Measurements from ENCODE around the gene FOXP1. TPM values are rescaled to one million over a fixed set of nuclear protein-coding genes. Genes with fewer than 3 reads are reported as not detected.

FOXP1 gene
- total RNA-seq, 1 donor from 2014 or later = 27.3 TPM

DNA sequence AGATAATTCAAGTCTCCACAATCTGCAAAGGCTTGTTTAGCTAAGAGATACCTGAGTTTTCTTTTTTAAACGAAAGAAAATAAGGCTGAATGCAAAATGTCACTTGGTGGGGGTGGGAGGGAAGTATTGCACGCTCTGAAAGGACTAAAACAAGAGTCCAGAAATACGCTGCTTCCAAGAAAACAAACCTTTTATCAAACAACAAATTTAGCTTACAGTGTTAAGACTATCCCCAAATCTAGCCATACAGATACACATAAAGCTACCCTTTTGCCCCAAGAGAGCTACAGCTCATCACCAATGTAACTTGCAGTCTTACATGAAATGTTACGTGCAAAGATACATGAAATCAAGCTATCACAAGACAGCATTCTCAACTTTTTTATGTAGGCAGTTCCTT, 522.5 kb downstream of the FOXP1 start:
- no peak overlapping the region for H3K9ac ChIP-seq
- H3K27ac Mint-ChIP-seq = no peak overlapping the region
- peaks cover 30% of the 10 kb centered on the region for H3K4me1 ChIP-seq
- peaks cover 52% of the 10 kb centered on the region for H3K79me2 ChIP-seq (ENCODE audit: low read depth)
- H3K4me3 Mint-ChIP-seq = no peak overlapping the region
- H3F3A ChIP-seq (ENCODE audit: low read depth) = peaks cover 24% of the 10 kb centered on the region
- no peak overlapping the region for H2AFZ ChIP-seq (replicated peaks)
- no peaks in the 10 kb centered on the region for H3K9me3 Mint-ChIP-seq
- no peak for DNase-seq (ENCODE audit: low spot score)
- no peaks in the 10 kb centered on the region for H3K9me3 ChIP-seq (ENCODE audit: low read depth)
- H3K27ac ChIP-seq = no peak overlapping the region
- H3K36me3 ChIP-seq = no peaks in the 10 kb centered on the region
- no peak overlapping the region for H3K4me3 ChIP-seq
- peaks cover 40% of the 10 kb centered on the region for H4K20me1 ChIP-seq (ENCODE audit: low read depth)
- TF ChIP-seq EZH2 (IDR thresholded peaks at IDR 0.05) (no peak), EZH2phosphoT487 (IDR thresholded peaks at IDR 0.05) (no peak)
- TF ChIP-seq, protein P1, sequence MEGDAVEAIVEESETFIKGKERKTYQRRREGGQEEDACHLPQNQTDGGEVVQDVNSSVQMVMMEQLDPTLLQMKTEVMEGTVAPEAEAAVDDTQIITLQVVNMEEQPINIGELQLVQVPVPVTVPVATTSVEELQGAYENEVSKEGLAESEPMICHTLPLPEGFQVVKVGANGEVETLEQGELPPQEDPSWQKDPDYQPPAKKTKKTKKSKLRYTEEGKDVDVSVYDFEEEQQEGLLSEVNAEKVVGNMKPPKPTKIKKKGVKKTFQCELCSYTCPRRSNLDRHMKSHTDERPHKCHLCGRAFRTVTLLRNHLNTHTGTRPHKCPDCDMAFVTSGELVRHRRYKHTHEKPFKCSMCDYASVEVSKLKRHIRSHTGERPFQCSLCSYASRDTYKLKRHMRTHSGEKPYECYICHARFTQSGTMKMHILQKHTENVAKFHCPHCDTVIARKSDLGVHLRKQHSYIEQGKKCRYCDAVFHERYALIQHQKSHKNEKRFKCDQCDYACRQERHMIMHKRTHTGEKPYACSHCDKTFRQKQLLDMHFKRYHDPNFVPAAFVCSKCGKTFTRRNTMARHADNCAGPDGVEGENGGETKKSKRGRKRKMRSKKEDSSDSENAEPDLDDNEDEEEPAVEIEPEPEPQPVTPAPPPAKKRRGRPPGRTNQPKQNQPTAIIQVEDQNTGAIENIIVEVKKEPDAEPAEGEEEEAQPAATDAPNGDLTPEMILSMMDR (IDR thresholded peaks at IDR 0.05) = no peak
- peaks cover 40% of the 10 kb centered on the region for H3K4me1 Mint-ChIP-seq
- H3K36me3 Mint-ChIP-seq = no peaks in the 10 kb centered on the region
- H3K27me3 ChIP-seq = peaks cover 2% of the 10 kb centered on the region
- no peak overlapping the region for H3K4me2 ChIP-seq
- H3K27me3 Mint-ChIP-seq (ENCODE audit: insufficient read depth, low read depth) = no peaks in the 10 kb centered on the region

DNA sequence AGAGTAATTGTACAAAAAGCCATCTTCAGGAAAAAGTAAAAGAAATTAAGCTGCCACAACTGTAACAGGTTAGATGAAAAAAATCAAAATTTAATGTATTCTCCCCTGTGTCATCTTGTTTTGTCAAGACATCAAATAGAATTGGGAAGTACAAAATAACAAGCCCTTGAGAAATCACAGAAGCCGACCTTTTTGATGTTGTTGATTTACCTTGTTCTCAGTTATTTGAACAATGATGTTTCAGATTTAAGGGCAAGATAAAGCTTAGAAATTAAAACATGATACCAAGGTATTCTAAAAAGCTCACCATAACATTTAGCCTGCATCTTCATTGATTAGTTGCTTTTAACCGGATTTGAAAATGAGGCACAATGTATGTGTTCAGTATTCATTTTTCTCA, 523.0 kb downstream of the FOXP1 start:
- no peaks in the 10 kb centered on the region for H3K36me3 Mint-ChIP-seq
- DNase-seq (ENCODE audit: low spot score) = no peak
- Histone ChIP-seq H3K4me1 (peaks cover 25% of the 10 kb centered on the region), H3F3A (ENCODE audit: low read depth) (peaks cover 19% of the 10 kb centered on the region), H3K79me2 (ENCODE audit: low read depth) (peaks cover 52% of the 10 kb centered on the region), H3K27ac (no peak overlapping the region), H4K20me1 (ENCODE audit: low read depth) (peaks cover 35% of the 10 kb centered on the region), H3K27me3 (no peaks in the 10 kb centered on the region), H3K36me3 (no peaks in the 10 kb centered on the region), H3K4me2 (no peak overlapping the region), H2AFZ (replicated peaks) (no peak overlapping the region), H3K9me3 (ENCODE audit: low read depth) (no peaks in the 10 kb centered on the region), H3K9ac (no peak overlapping the region), H3K4me3 (no peak overlapping the region)
- no peak overlapping the region for H3K4me3 Mint-ChIP-seq
- peaks cover 40% of the 10 kb centered on the region for H3K4me1 Mint-ChIP-seq
- H3K27me3 Mint-ChIP-seq (ENCODE audit: insufficient read depth, low read depth) = no peaks in the 10 kb centered on the region
- H3K9me3 Mint-ChIP-seq = no peaks in the 10 kb centered on the region
- no peak for TF ChIP-seq EZH2 (IDR thresholded peaks at IDR 0.05)
- TF ChIP-seq, protein P1 (IDR thresholded peaks at IDR 0.05) = no peak
- TF ChIP-seq EZH2phosphoT487 (IDR thresholded peaks at IDR 0.05) = no peak
- no peak overlapping the region for H3K27ac Mint-ChIP-seq

DNA sequence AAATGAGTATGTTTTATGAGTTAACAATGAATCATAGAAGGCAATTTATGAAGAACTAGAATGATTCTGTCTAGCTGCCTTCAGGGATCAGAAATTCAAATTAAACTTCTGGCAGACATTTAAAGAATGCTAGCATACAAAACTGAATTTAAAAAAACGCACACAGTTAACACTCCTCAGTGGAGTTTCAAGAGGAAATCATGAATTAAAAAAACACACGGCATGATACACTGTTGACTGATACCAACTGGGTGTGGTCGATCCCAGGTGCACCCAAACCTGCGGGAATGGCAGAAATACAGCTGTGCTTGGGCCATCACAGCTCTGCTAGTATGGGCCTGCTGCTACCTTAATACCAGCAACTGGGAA, 526.0 kb downstream of the FOXP1 start:
- no peaks in the 10 kb centered on the region for H3K27me3 Mint-ChIP-seq (ENCODE audit: insufficient read depth, low read depth)
- TF ChIP-seq, protein P1 (IDR thresholded peaks at IDR 0.05) = no peak
- TF ChIP-seq EZH2phosphoT487 (IDR thresholded peaks at IDR 0.05) (no peak), EZH2 (IDR thresholded peaks at IDR 0.05) (no peak)
- Histone ChIP-seq H3K9me3 (ENCODE audit: low read depth) (no peaks in the 10 kb centered on the region), H2AFZ (replicated peaks) (no peak overlapping the region), H3F3A (ENCODE audit: low read depth) (no peaks in the 10 kb centered on the region), H3K4me2 (no peak overlapping the region), H3K9ac (no peak overlapping the region), H3K36me3 (no peaks in the 10 kb centered on the region), H3K4me1 (peaks cover 17% of the 10 kb centered on the region), H3K27ac (no peak overlapping the region), H3K4me3 (no peak overlapping the region), H4K20me1 (ENCODE audit: low read depth) (peaks cover 11% of the 10 kb centered on the region), H3K79me2 (ENCODE audit: low read depth) (peaks cover 51% of the 10 kb centered on the region), H3K27me3 (no peaks in the 10 kb centered on the region)
- no peaks in the 10 kb centered on the region for H3K9me3 Mint-ChIP-seq
- DNase-seq (ENCODE audit: low spot score) = no peak
- no peak overlapping the region for H3K4me3 Mint-ChIP-seq
- H3K27ac Mint-ChIP-seq = no peak overlapping the region
- peaks cover 63% of the 10 kb centered on the region for H3K4me1 Mint-ChIP-seq
- H3K36me3 Mint-ChIP-seq = no peaks in the 10 kb centered on the region

Data from neural progenitor cell (in vitro differentiated cells).